ENCODE results near the gene ECI1. TPM values are rescaled to one million over a fixed set of nuclear protein-coding genes. Genes with fewer than 3 reads are reported as not detected.

Gene ECI1
- total RNA-seq, 1 experiment from 2014 or later: 95.4 TPM

DNA sequence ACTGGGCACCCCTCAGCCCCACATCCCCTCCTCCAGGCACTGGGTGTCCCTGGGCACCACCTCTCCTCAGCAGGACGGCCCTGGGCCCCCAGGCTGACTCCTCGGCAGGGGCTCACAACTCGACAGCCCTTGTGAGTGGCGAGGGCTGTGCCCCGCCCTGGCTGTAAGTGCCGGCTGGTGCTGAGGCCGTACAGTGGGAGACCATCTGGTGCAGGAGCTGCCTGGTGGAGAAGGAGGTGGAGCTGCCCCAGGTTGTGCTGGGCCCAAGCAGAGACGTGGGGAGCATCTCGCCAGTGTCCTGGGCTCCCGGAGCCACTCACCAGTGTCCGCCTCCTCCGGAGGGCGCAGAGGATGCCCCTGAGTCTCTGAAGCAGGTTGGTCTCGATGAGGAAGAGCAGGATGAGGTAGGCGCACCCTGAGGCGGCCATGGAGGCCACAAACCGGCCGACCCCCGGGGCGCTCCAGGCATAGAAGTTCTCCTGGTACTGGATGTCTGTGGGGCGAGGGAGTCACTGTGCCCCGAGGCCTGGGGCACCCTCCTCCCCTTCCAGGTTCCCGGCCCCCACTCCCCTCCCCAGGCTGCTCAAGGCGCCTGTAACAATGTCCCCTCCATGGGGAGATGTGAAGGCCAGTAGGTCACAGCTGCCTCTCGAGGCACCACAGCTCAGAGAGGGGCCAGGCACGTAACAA is 31.6 kb upstream of the ECI1 start:
- Histone ChIP-seq H3K23ac (ENCODE audit: insufficient read length, low read depth, low read length) (no peak overlapping the region), H3K56ac (ENCODE audit: insufficient read length, low read depth, low read length) (no peak overlapping the region), H3K9ac (ENCODE audit: extremely low read depth, insufficient read length, low read length) (no peak overlapping the region), H3K79me2 (ENCODE audit: insufficient read depth, low read length) (no peaks in the 10 kb centered on the region), H2BK15ac (ENCODE audit: low read depth, low read length) (no peak overlapping the region), H4K5ac (ENCODE audit: insufficient read length, low read depth, low read length) (no peak overlapping the region), H3K18ac (ENCODE audit: insufficient read length, low read depth, low read length) (no peak overlapping the region), H3K79me1 (ENCODE audit: insufficient read depth, low read depth, low read length, poor library complexity, severe bottlenecking) (no peaks in the 10 kb centered on the region), H2BK120ac (ENCODE audit: low read depth, low read length, poor library complexity, severe bottlenecking) (no peak overlapping the region), H3K9me3 (ENCODE audit: control insufficient read depth, low read depth, low read length) (no peaks in the 10 kb centered on the region), H3K27ac (ENCODE audit: insufficient read length, low read depth, low read length) (no peak overlapping the region), H2BK5ac (ENCODE audit: insufficient read length, low read length) (no peak overlapping the region), H3K14ac (ENCODE audit: insufficient read depth, low read length) (no peak overlapping the region; the same call in 1 of the 2 replicates), H2AK5ac (ENCODE audit: insufficient read length, low read length) (no peak overlapping the region), H4K8ac (replicated peaks; ENCODE audit: insufficient read length, low read depth, low read length) (no peak overlapping the region), H3K4ac (ENCODE audit: low read depth, low read length) (no peak overlapping the region), H3K27me3 (ENCODE audit: insufficient read depth, low read length) (no peaks in the 10 kb centered on the region), H4K91ac (ENCODE audit: insufficient read length, low read depth, low read length) (no peak overlapping the region), H2AFZ (ENCODE audit: low read length) (no peak overlapping the region), H3K4me1 (ENCODE audit: insufficient read depth, low read length) (no peaks in the 10 kb centered on the region), H3T11ph (ENCODE audit: low read length) (no peak overlapping the region), H3K4me2 (ENCODE audit: insufficient read depth, insufficient read length, low read length) (no peak overlapping the region), H2BK12ac (ENCODE audit: insufficient read length, low read depth, low read length) (no peak overlapping the region), H3K23me2 (ENCODE audit: insufficient read length, low read depth, low read length, poor library complexity, severe bottlenecking) (no peaks in the 10 kb centered on the region), H4K20me1 (ENCODE audit: control insufficient read depth, insufficient read depth, insufficient read length) (no peaks in the 10 kb centered on the region), H2BK20ac (ENCODE audit: low read depth, low read length, poor library complexity, severe bottlenecking) (no peak overlapping the region)
- no peak for DNase-seq
- Mint-ChIP-seq H3K4me3 (no peak overlapping the region), H3K27me3 (ENCODE audit: low read depth) (peaks cover 4% of the 10 kb centered on the region; the same call in 1 of the 2 replicates), H3K27ac (no peak overlapping the region), H3K4me1 (0 out of 4 replicates have a peak, but pooled peaks cover 0 to 3% of the 10 kb centered on the region in 2 experiments), H3K9me3 (no peaks in the 10 kb centered on the region), H3K36me3 (ENCODE audit: insufficient read depth in 1 of 3, low read depth in 3 of 3) (no peaks in the 10 kb centered on the region; a peak in 1 of 7 replicates)
- WGBS (ENCODE audit: extremely low coverage, insufficient read length, low lambda C conversion rate): no CpG with 5 or more reads among the region's 26 CpGs
- TF ChIP-seq, protein P1, sequence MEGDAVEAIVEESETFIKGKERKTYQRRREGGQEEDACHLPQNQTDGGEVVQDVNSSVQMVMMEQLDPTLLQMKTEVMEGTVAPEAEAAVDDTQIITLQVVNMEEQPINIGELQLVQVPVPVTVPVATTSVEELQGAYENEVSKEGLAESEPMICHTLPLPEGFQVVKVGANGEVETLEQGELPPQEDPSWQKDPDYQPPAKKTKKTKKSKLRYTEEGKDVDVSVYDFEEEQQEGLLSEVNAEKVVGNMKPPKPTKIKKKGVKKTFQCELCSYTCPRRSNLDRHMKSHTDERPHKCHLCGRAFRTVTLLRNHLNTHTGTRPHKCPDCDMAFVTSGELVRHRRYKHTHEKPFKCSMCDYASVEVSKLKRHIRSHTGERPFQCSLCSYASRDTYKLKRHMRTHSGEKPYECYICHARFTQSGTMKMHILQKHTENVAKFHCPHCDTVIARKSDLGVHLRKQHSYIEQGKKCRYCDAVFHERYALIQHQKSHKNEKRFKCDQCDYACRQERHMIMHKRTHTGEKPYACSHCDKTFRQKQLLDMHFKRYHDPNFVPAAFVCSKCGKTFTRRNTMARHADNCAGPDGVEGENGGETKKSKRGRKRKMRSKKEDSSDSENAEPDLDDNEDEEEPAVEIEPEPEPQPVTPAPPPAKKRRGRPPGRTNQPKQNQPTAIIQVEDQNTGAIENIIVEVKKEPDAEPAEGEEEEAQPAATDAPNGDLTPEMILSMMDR (conservative IDR thresholded peaks at IDR 0.05): no peak
